IMR-90 (cell line): ENCODE results near the gene SPOCK3. TPM values are rescaled to one million over a fixed set of nuclear protein-coding genes. Genes with fewer than 3 reads are reported as not detected.

Experiments
- ATAC-seq: fragments of 200-7000 bp; cut with Tn5 transposase; 2 replicates; pipeline ENCODE4 v1.9.1; 2020; ENCODE audit warnings: low read depth, mild to moderate bottlenecking, moderate library complexity
- BruUV-seq: library from RNA; stranded (reverse); fragments of 400-500 nt; replicated peaks from 2 replicates; lab custom pipeline; 2021; lab: Mats Ljungman, UMichigan
- CTCF ChIA-PET: fragments of 300-600 bp; formaldehyde crosslinking; extraction: SDS; loops from one replicate; lab custom pipeline; 2021; ENCODE audit warnings: antibody characterized with exemption; lab: Yijun Ruan, JAX
- POLR2A ChIA-PET: fragments of 300-600 bp; sonication (Branson Sonifier 250); formaldehyde crosslinking; loops from one replicate; lab custom pipeline; 2022; ENCODE audit warnings: antibody characterized with exemption; ENCODE audit not compliant: unreplicated experiment; lab: Charles Lee
- DNase-seq: peaks from one replicate; pipeline ENCODE4 v3.0.0; 2013
- H2AFZ ChIP-seq: replicated peaks from 2 replicates; pipeline ENCODE3; 2013; ENCODE audit warnings: low read length, mild to moderate bottlenecking; ENCODE audit not compliant: poor library complexity
- H2AK5ac ChIP-seq: 2 replicates; pipeline ENCODE4 v1.6.1; 2013; ENCODE audit warnings: low read depth, low read length, inconsistent platforms
- H2AK9ac ChIP-seq: replicated peaks from 2 replicates; pipeline ENCODE3; 2013; ENCODE audit warnings: mild to moderate bottlenecking, low read depth, low read length, moderate library complexity; ENCODE audit not compliant: poor library complexity
- H2BK120ac ChIP-seq: 2 replicates; pipeline ENCODE4 v1.6.1; 2013; ENCODE audit warnings: low read depth, low read length, inconsistent platforms
- H2BK15ac ChIP-seq: 3 replicates; pipeline ENCODE4 v1.6.1; 2013; ENCODE audit warnings: low read depth, low read length, inconsistent platforms
- H2BK20ac ChIP-seq: 2 replicates; pipeline ENCODE4 v1.6.1; 2013; ENCODE audit warnings: low read depth, mild to moderate bottlenecking, inconsistent platforms, low read length, moderate library complexity
- H2BK5ac ChIP-seq: 2 replicates; pipeline ENCODE4 v1.6.1; 2013; ENCODE audit warnings: mild to moderate bottlenecking, low read depth, low read length, inconsistent platforms; ENCODE audit not compliant: poor library complexity, severe bottlenecking
- H3K14ac ChIP-seq: replicated peaks from 2 replicates; pipeline ENCODE4 v1.6.1; 2013; ENCODE audit warnings: low read depth, low read length, inconsistent platforms
- H3K18ac ChIP-seq: 2 replicates; pipeline ENCODE4 v1.6.1; 2013; ENCODE audit warnings: low read depth, low read length, control low read depth
- H3K23ac ChIP-seq: 2 replicates; pipeline ENCODE4 v1.6.1; 2013; ENCODE audit warnings: low read depth, low read length, inconsistent platforms
- H3K27ac ChIP-seq: 2 replicates; pipeline ENCODE4 v1.5.1; 2013; ENCODE audit warnings: mild to moderate bottlenecking, control low read depth, low read length; ENCODE audit not compliant: insufficient read depth
- H3K27me3 ChIP-seq: 2 replicates; pipeline ENCODE4 v1.6.1; 2013; ENCODE audit warnings: low read length; ENCODE audit not compliant: control insufficient read depth, insufficient read depth
- H3K36me3 ChIP-seq: 2 replicates; pipeline ENCODE4 v1.6.1; 2013; ENCODE audit warnings: low read length, mixed read lengths; ENCODE audit not compliant: control insufficient read depth, insufficient read depth
- H3K4ac ChIP-seq: 2 replicates; pipeline ENCODE4 v1.6.1; 2013; ENCODE audit warnings: low read depth, low read length, inconsistent platforms
- H3K4me1 ChIP-seq: 2 replicates; pipeline ENCODE4 v1.6.1; 2013; ENCODE audit warnings: low read length, mixed read lengths; ENCODE audit not compliant: control insufficient read depth, insufficient read depth
- H3K4me2 ChIP-seq: 2 replicates; pipeline ENCODE4 v1.6.1; 2013; ENCODE audit warnings: low read depth, mild to moderate bottlenecking, control low read depth, low read length, moderate library complexity
- H3K4me3 ChIP-seq: 2 replicates; pipeline ENCODE4 v1.5.1; 2013; ENCODE audit warnings: low read depth, mild to moderate bottlenecking, control low read depth, low read length, moderate library complexity; ENCODE audit not compliant: insufficient read depth
- H3K56ac ChIP-seq: 2 replicates; pipeline ENCODE4 v1.6.1; 2013; ENCODE audit warnings: low read length, inconsistent platforms; ENCODE audit not compliant: insufficient read depth; ENCODE audit errors: extremely low read depth
- H3K79me1 ChIP-seq, 2 experiments: 2 replicates each; pipeline ENCODE4 v1.6.1; 2013; ENCODE audit warnings: low read length in 2 of 2, inconsistent platforms in 1 of 2, low read depth in 1 of 2
- H3K9ac ChIP-seq: 2 replicates; pipeline ENCODE4 v1.6.1; 2013; ENCODE audit warnings: low read depth, low read length, control low read depth
- H3K9me1 ChIP-seq: 2 replicates; pipeline ENCODE4 v1.6.1; 2013; ENCODE audit warnings: low read length, inconsistent platforms; ENCODE audit not compliant: insufficient read depth
- H3K9me3 ChIP-seq: 2 replicates; pipeline ENCODE4 v1.6.1; 2013; ENCODE audit warnings: low read length; ENCODE audit not compliant: control insufficient read depth, insufficient read depth
- H4K20me1 ChIP-seq: 2 replicates; pipeline ENCODE4 v1.6.1; 2013; ENCODE audit warnings: low read length, inconsistent platforms; ENCODE audit not compliant: insufficient read depth
- H4K5ac ChIP-seq: 2 replicates; pipeline ENCODE4 v1.6.1; 2013; ENCODE audit warnings: mild to moderate bottlenecking, low read depth, low read length, control low read depth
- H4K8ac ChIP-seq, 2 experiments: 2 replicates each; pipeline ENCODE4 v1.6.1; 2013; ENCODE audit warnings: low read depth in 2 of 2, low read length in 2 of 2, control low read depth in 1 of 2, inconsistent platforms in 1 of 2
- H4K91ac ChIP-seq: 2 replicates; pipeline ENCODE4 v1.6.1; 2013; ENCODE audit warnings: low read depth, low read length, inconsistent platforms; ENCODE audit not compliant: insufficient read depth
- BHLHE40 ChIP-seq: fragments of 150-350 bp; IDR thresholded peaks from 2 replicates; pipeline ENCODE4 v1.6.1; 2016; ENCODE audit warnings: mild to moderate bottlenecking, low read depth, low read length
- CEBPB ChIP-seq: IDR thresholded peaks from 2 replicates; pipeline ENCODE4 v1.6.1; 2012; ENCODE audit warnings: low read depth, low read length, improper control_type of control experiment
- CHD1 ChIP-seq: IDR thresholded peaks from 2 replicates; pipeline ENCODE4 v1.6.1; 2012; ENCODE audit warnings: low read depth, low read length, improper control_type of control experiment
- CTCF ChIP-seq: conservative IDR thresholded peaks from 2 replicates; pipeline ENCODE4 v1.5.1; 2012; ENCODE audit warnings: mild to moderate bottlenecking, low read depth, low read length, improper control_type of control experiment
- ELK1 ChIP-seq: fragments of 150-350 bp; IDR thresholded peaks from 2 replicates; pipeline ENCODE4 v1.6.1; 2016; ENCODE audit warnings: low read depth, mild to moderate bottlenecking, low read length, moderate library complexity, borderline replicate concordance
- FOS ChIP-seq: fragments of 150-350 bp; IDR thresholded peaks from 2 replicates; pipeline ENCODE4 v1.6.1; 2016; ENCODE audit warnings: low read depth, low read length
- MAFK ChIP-seq: IDR thresholded peaks from 2 replicates; pipeline ENCODE4 v1.6.1; 2012; ENCODE audit warnings: low read depth, low read length, improper control_type of control experiment
- MAZ ChIP-seq: IDR thresholded peaks from 2 replicates; pipeline ENCODE4 v1.6.1; 2012; ENCODE audit warnings: low read depth, mild to moderate bottlenecking, low read length, improper control_type of control experiment, moderate library complexity, borderline replicate concordance
- MXI1 ChIP-seq: IDR thresholded peaks from 2 replicates; pipeline ENCODE4 v1.6.1; 2012; ENCODE audit warnings: low read depth, mild to moderate bottlenecking, low read length, moderate library complexity, borderline replicate concordance
- NFE2L2 ChIP-seq: fragments of 150-350 bp; IDR thresholded peaks from 2 replicates; pipeline ENCODE4 v1.6.1; 2016; ENCODE audit warnings: low read depth, mild to moderate bottlenecking, low read length
- POLR2A ChIP-seq: IDR thresholded peaks from 2 replicates; pipeline ENCODE4 v1.6.1; 2012; ENCODE audit warnings: mild to moderate bottlenecking, low read depth, low read length
- RAD21 ChIP-seq: IDR thresholded peaks from 2 replicates; pipeline ENCODE4 v1.6.1; 2012; ENCODE audit warnings: low read length, improper control_type of control experiment
- RCOR1 ChIP-seq: IDR thresholded peaks from 2 replicates; pipeline ENCODE4 v1.6.1; 2012; ENCODE audit warnings: mild to moderate bottlenecking, low read length, improper control_type of control experiment; ENCODE audit not compliant: insufficient replicate concordance
- RFX5 ChIP-seq: IDR thresholded peaks from 2 replicates; pipeline ENCODE4 v1.8.0; 2012; ENCODE audit warnings: low read depth, mild to moderate bottlenecking, low read length, moderate library complexity
- SMC3 ChIP-seq: fragments of 150-350 bp; IDR thresholded peaks from 2 replicates; pipeline ENCODE4 v1.6.1; 2016; ENCODE audit warnings: low read depth, mild to moderate bottlenecking, antibody characterized with exemption, low read length, moderate library complexity
- dilution Hi-C: fragments of 300-500 bp; cut with HindIII; formaldehyde crosslinking; loops from one replicate; pipeline ENCODE4 v1.14.3; 2018; ENCODE audit warnings: low sequenced_read_pairs; ENCODE audit not compliant: unreplicated experiment
- in situ Hi-C: fragments of 300-500 bp; cut with MboI; formaldehyde crosslinking; loops from 3 replicates; pipeline ENCODE4 v1.14.3; 2019; ENCODE audit warnings: low sequenced_read_pairs, inconsistent platforms, mixed read lengths
- intact Hi-C: fragments of 100-400 bp; cut with micrococcal nuclease; formaldehyde crosslinking; loops from 2 replicates; pipeline ENCODE4 v1.10.0; 2022
- polyA plus RNA-seq, 3 experiments: library from polyadenylated mRNA; depleted of rRNA; stranded (reverse); fragments of >200 nt; gene quantifications; 2 replicates each; pipeline ENCODE4 v1.2.3, GENCODE V29; 2012; ENCODE audit warnings: low replicate concordance in 1 of 3
- total RNA-seq: library from RNA; depleted of rRNA; stranded (reverse); fragments of >200 nt; gene quantifications from 2 replicates; pipeline ENCODE4 v1.2.3, GENCODE V29; 2012
- TF ChIP-seq, protein P1 (sequence below): fragments of 150-350 bp; IDR thresholded peaks from 2 replicates; pipeline ENCODE4 v1.6.1; 2017; ENCODE audit warnings: mild to moderate bottlenecking, antibody characterized with exemption, low read length, low read depth

SPOCK3 gene
- total and polyA plus RNA-seq, 2 of the 4 experiments (the other 2 are of a cell fraction) = not detected

GRCh38 chr4:166977596-166977995, 256.7 kb downstream of the SPOCK3 start:
- BruUV-seq = no TSS peak
- Histone ChIP-seq H3K4me1 (no peaks in the 10 kb centered on the region), H3K14ac (no peak overlapping the region)

More at GRCh38 chr4:166977596-166977995, 256.7 kb downstream of the SPOCK3 start:
- TF ChIP-seq RAD21 (no peak), RCOR1 (no peak), CEBPB (no peak), SMC3 (no peak), MXI1 (no peak), FOS (no peak), CHD1 (no peak), MAZ (no peak), BHLHE40 (no peak), NFE2L2 (no peak), CTCF (no peak), MAFK (no peak), ELK1 (no peak), RFX5 (no peak), POLR2A (no peak)
- TF ChIP-seq, protein P1, sequence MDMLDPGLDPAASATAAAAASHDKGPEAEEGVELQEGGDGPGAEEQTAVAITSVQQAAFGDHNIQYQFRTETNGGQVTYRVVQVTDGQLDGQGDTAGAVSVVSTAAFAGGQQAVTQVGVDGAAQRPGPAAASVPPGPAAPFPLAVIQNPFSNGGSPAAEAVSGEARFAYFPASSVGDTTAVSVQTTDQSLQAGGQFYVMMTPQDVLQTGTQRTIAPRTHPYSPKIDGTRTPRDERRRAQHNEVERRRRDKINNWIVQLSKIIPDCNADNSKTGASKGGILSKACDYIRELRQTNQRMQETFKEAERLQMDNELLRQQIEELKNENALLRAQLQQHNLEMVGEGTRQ = no peak
- intact Hi-C loops = no loop called here
- POLR2A ChIA-PET = no interaction called here
- CTCF ChIA-PET = no interaction called here
- H2AK9ac ChIP-seq = no peak overlapping the region
- dilution Hi-C loops = no loop called here
- H2BK120ac ChIP-seq = no peak overlapping the region
- H3K4me3 ChIP-seq = no peak overlapping the region
- no peak overlapping the region for H3K9ac ChIP-seq
- no peak overlapping the region for H3K23ac ChIP-seq
- no peak overlapping the region for H3K27ac ChIP-seq
- H2BK15ac ChIP-seq = no peak overlapping the region
- ATAC-seq (no peak), DNase-seq (no peak)
- H4K91ac ChIP-seq = no peak overlapping the region
- no peak overlapping the region for H2BK5ac ChIP-seq
- no peak overlapping the region for H3K4me2 ChIP-seq
- no peak overlapping the region for H2AK5ac ChIP-seq
- no peaks in the 10 kb centered on the region for H4K20me1 ChIP-seq
- no peak overlapping the region for H3K18ac ChIP-seq
- no peaks in the 10 kb centered on the region for H3K79me1 ChIP-seq
- no peak overlapping the region for H2AFZ ChIP-seq
- H3K9me3 ChIP-seq = peaks cover 13% of the 10 kb centered on the region
- no peaks in the 10 kb centered on the region for H3K27me3 ChIP-seq
- no peaks in the 10 kb centered on the region for H3K36me3 ChIP-seq
- in situ Hi-C loops = no loop called here
- H3K4ac ChIP-seq = no peak overlapping the region
- no peak overlapping the region for H4K5ac ChIP-seq
- no peak overlapping the region for H3K56ac ChIP-seq
- H3K9me1 ChIP-seq = no peaks in the 10 kb centered on the region
- no peak overlapping the region for H2BK20ac ChIP-seq
- no peak overlapping the region for H4K8ac ChIP-seq
